ENCODE data around the gene ANGPTL5.

ANGPTL5 gene

GRCh38 chr11:101894505-101894904 is 21.8 kb downstream of the ANGPTL5 start:
- no peak for DNase-seq (ENCODE audit: low read depth)
- TF ChIP-seq CTCF (IDR thresholded peaks at IDR 0.05; ENCODE audit: low read length, missing control alignments): no peak
- H3K4me3 ChIP-seq (replicated peaks; ENCODE audit: low read depth, low read length): no peak overlapping the region

- H3K4me3 ChIP-seq (replicated peaks; ENCODE audit: low read depth, low read length): no peak overlapping the region
- TF ChIP-seq CTCF (IDR thresholded peaks at IDR 0.05; ENCODE audit: low read length, missing control alignments): no peak
- no peak for DNase-seq (ENCODE audit: low read depth)
These were observed 26.6 kb downstream of the ANGPTL5 start for GRCh38 chr11:101889767-101890166.

- DNase-seq (ENCODE audit: low read depth): no peak
These were observed 30.7 kb downstream of the ANGPTL5 start for GRCh38 chr11:101885631-101886030.

GRCh38 chr11:101881586-101881985 is 34.7 kb downstream of the ANGPTL5 start:
- DNase-seq (ENCODE audit: low read depth): no peak
- no peak for TF ChIP-seq CTCF (IDR thresholded peaks at IDR 0.05; ENCODE audit: low read length, missing control alignments)
- no peak overlapping the region for H3K4me3 ChIP-seq (replicated peaks; ENCODE audit: low read depth, low read length)

More at GRCh38 chr11:101885631-101886030, 30.7 kb downstream of the ANGPTL5 start:
- H3K4me3 ChIP-seq (replicated peaks; ENCODE audit: low read depth, low read length): no peak overlapping the region
- TF ChIP-seq CTCF (IDR thresholded peaks at IDR 0.05; ENCODE audit: low read length, missing control alignments): no peak

GRCh38 chr11:101880222-101880621 is 36.1 kb downstream of the ANGPTL5 start:
- DNase-seq (ENCODE audit: low read depth): peak; percentile 86
- peak; percentile 65 for TF ChIP-seq CTCF (IDR thresholded peaks at IDR 0.05; ENCODE audit: low read length, missing control alignments)

GRCh38 chr11:101872171-101872882 is 44.0 kb downstream of the ANGPTL5 start:
- no peak overlapping the region for H3K4me3 ChIP-seq (replicated peaks; ENCODE audit: low read depth, low read length)
- TF ChIP-seq CTCF (IDR thresholded peaks at IDR 0.05; ENCODE audit: low read length, missing control alignments): no peak
- DNase-seq (ENCODE audit: low read depth): no peak

More at GRCh38 chr11:101880222-101880621, 36.1 kb downstream of the ANGPTL5 start:
- H3K4me3 ChIP-seq (replicated peaks; ENCODE audit: low read depth, low read length): no peak overlapping the region

- DNase-seq (ENCODE audit: low read depth): peak; percentile 77
- H3K4me3 ChIP-seq (replicated peaks; ENCODE audit: low read depth, low read length): no peak overlapping the region
- peak; percentile 13 for TF ChIP-seq CTCF (IDR thresholded peaks at IDR 0.05; ENCODE audit: low read length, missing control alignments)
These were observed 45.8 kb downstream of the ANGPTL5 start for GRCh38 chr11:101870510-101870909.
